CD4-positive, alpha-beta T cell treated with Interleukin-15 for 4 hours (primary cell): Measurements from ENCODE around the gene SIRT7.

ENCODE experiments used
- DNase-seq: peaks from one replicate; pipeline ENCODE4 v3.0.0-alpha.2; 2020; ENCODE audit warnings: low spot score

SIRT7 gene

GRCh38 chr17:81863833-81864768 lies 53.9 kb downstream of the SIRT7 start:
- DNase-seq = no peak

- no peak for DNase-seq
Measured at GRCh38 chr17:81863123-81863675, 54.8 kb downstream of the SIRT7 start.
